Measurements from ENCODE around the gene TET3.

TET3 gene

DNA sequence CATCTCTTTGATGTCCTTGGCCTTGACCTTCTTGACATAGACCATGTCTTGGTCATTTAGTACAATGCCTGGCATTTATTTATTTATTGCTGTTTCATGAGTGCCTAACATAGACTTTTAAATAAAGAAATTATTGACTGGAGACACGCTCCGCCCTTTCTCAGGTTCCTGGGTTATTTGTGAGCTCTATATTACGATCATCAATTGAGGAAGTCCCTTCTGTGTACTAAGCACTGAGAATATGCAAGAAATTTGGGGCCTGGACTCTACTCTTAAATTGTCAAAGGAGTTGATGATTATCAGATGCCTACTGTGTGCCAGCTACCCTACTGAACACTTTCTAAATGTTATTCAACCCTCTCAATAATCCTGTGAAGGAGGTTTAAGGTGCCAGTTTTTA is 19.7 kb upstream of the TET3 start:
- Histone ChIP-seq H3K9me3 (ENCODE audit: control insufficient read depth in 2 of 2, low read length in 2 of 2) (peaks cover 0 to 6% of the 10 kb centered on the region in 2 donors), H3K27me3 (ENCODE audit: control insufficient read depth in 1 of 2, insufficient read depth in 2 of 2, low read length in 2 of 2) (no peaks in the 10 kb centered on the region), H3K9ac (ENCODE audit: low read length in 2 of 2) (no peak overlapping the region), H3K27ac (ENCODE audit: low read length) (no peak overlapping the region), H3K4me3 (ENCODE audit: low read length in 2 of 2) (no peak overlapping the region), H3K4me1 (ENCODE audit: control insufficient read depth, insufficient read depth, low read length) (no peaks in the 10 kb centered on the region), H3K36me3 (ENCODE audit: control insufficient read depth in 2 of 2, insufficient read depth in 2 of 2, low read length in 2 of 2) (no peaks in the 10 kb centered on the region)

DNA sequence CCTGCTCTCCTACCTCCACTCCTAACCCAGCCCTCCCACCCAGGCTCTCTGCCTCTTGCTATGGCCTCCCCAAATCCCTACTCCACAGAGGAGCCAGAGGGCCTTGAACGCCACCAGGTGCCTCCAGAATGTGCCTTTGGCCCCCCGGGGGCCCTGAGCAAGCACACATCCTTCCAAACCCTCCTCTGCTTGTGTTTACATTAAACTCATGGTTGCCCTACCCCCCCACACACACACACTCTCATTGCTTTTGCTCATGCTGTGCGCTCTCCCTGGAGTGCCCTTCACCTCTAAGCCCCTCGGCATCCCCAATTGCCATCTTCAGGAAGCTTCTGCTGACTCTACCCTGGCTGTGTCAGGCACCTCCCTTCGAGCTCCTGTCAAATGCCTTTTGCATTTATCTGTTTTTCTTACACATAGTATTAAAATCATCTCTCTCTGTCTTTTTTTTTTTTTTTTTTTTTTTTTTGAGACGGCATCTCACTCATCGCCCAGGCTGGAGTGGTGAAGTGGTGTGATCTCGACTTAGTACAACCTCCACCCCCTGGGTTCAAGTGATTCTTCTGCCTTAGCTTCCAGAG is 16.3 kb upstream of the TET3 start:
- Histone ChIP-seq H3K9ac (ENCODE audit: low read length in 2 of 2) (no peak overlapping the region), H3K36me3 (ENCODE audit: control insufficient read depth in 2 of 2, insufficient read depth in 2 of 2, low read length in 2 of 2) (no peaks in the 10 kb centered on the region), H3K27me3 (ENCODE audit: control insufficient read depth in 1 of 2, insufficient read depth in 2 of 2, low read length in 2 of 2) (no peaks in the 10 kb centered on the region), H3K9me3 (ENCODE audit: control insufficient read depth in 2 of 2, low read length in 2 of 2) (no peaks in the 10 kb centered on the region), H3K4me3 (ENCODE audit: low read length in 2 of 2) (no peak overlapping the region), H3K27ac (ENCODE audit: low read length) (no peak overlapping the region), H3K4me1 (ENCODE audit: control insufficient read depth, insufficient read depth, low read length) (peaks cover 3% of the 10 kb centered on the region)

DNA sequence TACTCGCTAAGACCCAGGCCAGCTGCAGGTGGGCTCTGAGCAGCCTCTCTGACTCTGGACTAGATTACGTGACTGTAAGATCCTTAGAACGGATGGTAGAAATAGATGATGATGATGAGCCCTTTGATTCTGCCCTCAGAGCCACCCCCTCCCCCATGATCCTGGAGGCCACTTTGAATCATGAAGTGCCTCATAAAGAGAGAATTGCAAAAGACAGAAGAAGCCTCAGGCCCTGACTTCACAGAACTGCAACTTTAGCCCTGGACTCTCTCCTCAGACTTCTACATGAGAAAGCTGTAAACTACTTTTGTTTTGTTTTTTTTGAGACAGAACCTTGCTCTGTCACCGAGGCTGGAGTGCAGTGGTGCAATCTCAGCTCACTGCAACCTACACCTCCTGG is 15.4 kb upstream of the TET3 start:
- no peak overlapping the region for H3K9ac ChIP-seq (ENCODE audit: low read length in 2 of 2)
- no peak overlapping the region for H3K4me3 ChIP-seq (ENCODE audit: low read length in 2 of 2)
- peaks cover 3% of the 10 kb centered on the region for H3K4me1 ChIP-seq (ENCODE audit: control insufficient read depth, insufficient read depth, low read length)
- H3K36me3 ChIP-seq (ENCODE audit: control insufficient read depth in 2 of 2, insufficient read depth in 2 of 2, low read length in 2 of 2): no peaks in the 10 kb centered on the region
- no peaks in the 10 kb centered on the region for H3K9me3 ChIP-seq (ENCODE audit: control insufficient read depth in 2 of 2, low read length in 2 of 2)
- H3K27ac ChIP-seq (ENCODE audit: low read length): no peak overlapping the region
- no peaks in the 10 kb centered on the region for H3K27me3 ChIP-seq (ENCODE audit: control insufficient read depth in 1 of 2, insufficient read depth in 2 of 2, low read length in 2 of 2)

DNA sequence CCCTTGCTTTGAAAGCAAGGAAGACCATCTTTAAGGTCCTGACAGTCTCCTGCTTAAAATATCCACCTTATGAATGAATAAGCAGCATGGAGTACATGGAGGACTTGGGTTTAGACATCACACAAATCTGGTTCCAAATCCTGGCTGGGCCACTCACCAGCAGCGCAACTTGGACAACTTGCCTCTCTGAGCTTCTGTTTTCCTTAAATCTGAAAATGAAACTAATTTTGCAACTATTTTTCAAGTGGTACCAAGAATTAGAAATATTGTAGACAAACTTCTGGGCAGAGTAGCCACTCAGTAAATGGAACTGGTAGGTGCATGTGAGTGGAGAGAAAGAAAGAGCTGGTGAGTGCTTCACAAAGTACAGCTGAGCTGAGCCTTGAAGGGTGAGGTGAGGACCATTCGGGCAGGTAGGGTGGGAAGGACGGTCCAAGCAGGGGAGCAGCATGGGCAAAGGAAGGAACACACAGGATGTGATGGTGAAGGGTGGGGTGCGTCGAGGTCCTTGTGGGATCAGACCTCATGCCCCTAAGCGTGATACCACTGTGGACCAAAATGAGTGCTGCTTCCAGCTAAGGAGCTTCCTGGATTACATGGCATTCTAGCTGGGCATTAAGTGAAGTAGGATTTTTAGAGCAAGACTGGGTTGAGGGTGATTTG is 14.4 kb upstream of the TET3 start:
- H3K36me3 ChIP-seq (ENCODE audit: control insufficient read depth in 2 of 2, insufficient read depth in 2 of 2, low read length in 2 of 2): no peaks in the 10 kb centered on the region
- no peaks in the 10 kb centered on the region for H3K9me3 ChIP-seq (ENCODE audit: control insufficient read depth in 2 of 2, low read length in 2 of 2)
- no peak overlapping the region for H3K27ac ChIP-seq (ENCODE audit: low read length)
- H3K9ac ChIP-seq (ENCODE audit: low read length in 2 of 2): no peak overlapping the region
- peaks cover 3% of the 10 kb centered on the region for H3K4me1 ChIP-seq (ENCODE audit: control insufficient read depth, insufficient read depth, low read length)
- H3K27me3 ChIP-seq (ENCODE audit: control insufficient read depth in 1 of 2, insufficient read depth in 2 of 2, low read length in 2 of 2): no peaks in the 10 kb centered on the region
- H3K4me3 ChIP-seq (ENCODE audit: low read length in 2 of 2): no peak overlapping the region

DNA sequence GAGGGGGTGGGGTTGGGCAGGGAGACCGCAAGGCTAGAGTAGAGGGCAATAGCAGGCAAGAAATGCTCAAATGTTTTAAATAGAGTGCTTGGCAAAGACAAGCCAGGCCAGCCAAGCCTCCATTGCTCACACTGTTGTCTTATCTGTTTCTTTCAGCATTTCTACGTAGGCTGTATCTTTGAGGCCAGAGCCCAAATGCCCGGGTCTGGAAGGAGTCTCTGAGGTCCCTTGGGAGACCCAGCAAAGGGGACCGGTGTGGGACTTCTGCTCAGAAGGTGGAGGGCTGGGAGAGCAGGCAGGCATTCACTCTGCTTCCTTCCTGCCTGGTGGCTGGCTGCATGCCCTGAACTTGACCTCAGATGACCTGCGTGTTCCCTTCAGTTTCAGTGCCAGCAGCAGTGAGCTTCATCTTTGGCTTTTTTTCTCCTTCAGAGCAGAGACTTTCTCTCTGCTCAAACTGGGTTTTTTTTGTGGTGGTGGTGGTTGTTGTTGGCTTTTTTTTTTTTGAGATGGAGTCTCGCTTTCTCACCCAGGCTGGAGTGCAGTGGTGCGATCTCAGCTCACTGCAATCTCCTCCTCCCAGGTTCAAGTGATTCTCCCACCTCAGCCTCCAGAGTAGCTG is 13.7 kb upstream of the TET3 start:
- H3K9ac ChIP-seq (ENCODE audit: low read length in 2 of 2): no peak overlapping the region
- no peak overlapping the region for H3K27ac ChIP-seq (ENCODE audit: low read length)
- H3K27me3 ChIP-seq (ENCODE audit: control insufficient read depth in 1 of 2, insufficient read depth in 2 of 2, low read length in 2 of 2): no peaks in the 10 kb centered on the region
- H3K4me1 ChIP-seq (ENCODE audit: control insufficient read depth, insufficient read depth, low read length): peaks cover 3% of the 10 kb centered on the region
- H3K4me3 ChIP-seq (ENCODE audit: low read length in 2 of 2): no peak overlapping the region
- H3K36me3 ChIP-seq (ENCODE audit: control insufficient read depth in 2 of 2, insufficient read depth in 2 of 2, low read length in 2 of 2): no peaks in the 10 kb centered on the region
- H3K9me3 ChIP-seq (ENCODE audit: control insufficient read depth in 2 of 2, low read length in 2 of 2): no peaks in the 10 kb centered on the region

DNA sequence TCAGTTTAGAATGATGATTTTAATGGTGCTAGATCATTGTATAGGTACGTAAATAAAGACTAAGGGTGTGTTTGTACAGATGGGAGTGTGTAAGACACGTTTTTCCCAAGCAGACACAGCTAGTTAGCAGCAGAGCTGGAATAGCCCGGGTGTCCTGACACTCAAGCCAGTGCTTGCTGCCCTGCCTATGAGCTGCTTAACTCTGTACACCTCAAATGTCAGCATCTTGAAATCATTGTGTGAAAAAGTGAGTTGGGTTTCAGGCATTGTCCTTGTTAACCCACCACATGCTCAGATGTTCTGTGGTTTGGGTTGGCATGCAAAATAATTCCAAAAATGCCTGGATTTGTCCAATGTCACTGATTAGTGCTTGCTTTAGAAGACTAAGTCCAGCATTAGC is 13.0 kb upstream of the TET3 start:
- Histone ChIP-seq H3K4me3 (ENCODE audit: low read length in 2 of 2) (no peak overlapping the region), H3K9me3 (ENCODE audit: control insufficient read depth in 2 of 2, low read length in 2 of 2) (no peaks in the 10 kb centered on the region), H3K9ac (ENCODE audit: low read length in 2 of 2) (no peak overlapping the region), H3K4me1 (ENCODE audit: control insufficient read depth, insufficient read depth, low read length) (peaks cover 3% of the 10 kb centered on the region), H3K27ac (ENCODE audit: low read length) (no peak overlapping the region), H3K36me3 (ENCODE audit: control insufficient read depth in 2 of 2, insufficient read depth in 2 of 2, low read length in 2 of 2) (no peaks in the 10 kb centered on the region), H3K27me3 (ENCODE audit: control insufficient read depth in 1 of 2, insufficient read depth in 2 of 2, low read length in 2 of 2) (no peaks in the 10 kb centered on the region)

DNA sequence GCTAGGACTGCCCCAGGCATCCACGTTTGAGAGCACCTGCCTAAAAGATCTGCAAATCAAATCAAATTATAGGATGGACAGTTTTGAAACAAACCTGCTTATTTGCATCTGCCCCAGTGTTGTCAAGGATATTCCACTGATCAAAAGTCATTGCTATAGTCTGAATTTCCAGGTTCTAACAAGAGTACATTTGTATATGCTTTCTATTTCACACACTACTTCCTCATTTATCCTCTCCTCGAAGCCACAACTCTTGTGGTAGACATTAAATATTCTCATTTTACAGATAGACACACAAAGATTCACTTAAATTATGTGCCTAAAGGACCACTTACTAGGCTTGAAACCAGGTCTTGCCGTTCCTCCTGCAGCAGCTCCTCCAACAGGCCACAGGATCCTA is 11.9 kb upstream of the TET3 start:
- peaks cover 1 to 5% of the 10 kb centered on the region in 2 donors for H3K27me3 ChIP-seq (ENCODE audit: control insufficient read depth in 1 of 2, insufficient read depth in 2 of 2, low read length in 2 of 2)
- no peak overlapping the region for H3K9ac ChIP-seq (ENCODE audit: low read length in 2 of 2)
- H3K36me3 ChIP-seq (ENCODE audit: control insufficient read depth in 2 of 2, insufficient read depth in 2 of 2, low read length in 2 of 2): no peaks in the 10 kb centered on the region
- peaks cover 3% of the 10 kb centered on the region for H3K4me1 ChIP-seq (ENCODE audit: control insufficient read depth, insufficient read depth, low read length)
- no peak overlapping the region for H3K4me3 ChIP-seq (ENCODE audit: low read length in 2 of 2)
- H3K9me3 ChIP-seq (ENCODE audit: control insufficient read depth in 2 of 2, low read length in 2 of 2): no peaks in the 10 kb centered on the region
- H3K27ac ChIP-seq (ENCODE audit: low read length): no peak overlapping the region

DNA sequence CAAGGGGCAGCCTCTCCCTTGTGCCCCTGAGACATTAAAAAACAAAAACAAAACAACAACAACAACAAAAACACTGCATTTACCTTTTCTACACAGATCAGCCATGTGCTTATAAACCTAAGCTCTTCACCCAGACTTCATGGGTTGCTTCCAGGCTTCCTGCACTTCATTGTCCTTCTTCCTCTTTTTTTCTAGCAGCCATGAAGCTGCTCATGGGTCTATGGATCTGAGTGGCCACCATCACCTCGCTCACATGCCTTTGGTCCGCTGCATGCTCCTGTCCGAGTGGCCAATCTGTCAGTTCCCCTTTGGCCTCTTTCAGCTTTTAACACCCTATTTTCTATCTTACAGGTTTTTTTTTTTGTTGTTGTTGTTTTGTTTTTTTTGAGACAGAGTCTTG is 9.0 kb upstream of the TET3 start:
- peaks cover 3% of the 10 kb centered on the region for H3K4me1 ChIP-seq (ENCODE audit: control insufficient read depth, insufficient read depth, low read length)
- no peaks in the 10 kb centered on the region for H3K36me3 ChIP-seq (ENCODE audit: control insufficient read depth in 2 of 2, insufficient read depth in 2 of 2, low read length in 2 of 2)
- no peak overlapping the region for H3K9ac ChIP-seq (ENCODE audit: low read length in 2 of 2)
- no peak overlapping the region for H3K4me3 ChIP-seq (ENCODE audit: low read length in 2 of 2)
- H3K27me3 ChIP-seq (ENCODE audit: control insufficient read depth in 1 of 2, insufficient read depth in 2 of 2, low read length in 2 of 2): peaks cover 8 to 11% of the 10 kb centered on the region in 2 donors
- H3K9me3 ChIP-seq (ENCODE audit: control insufficient read depth in 2 of 2, low read length in 2 of 2): no peaks in the 10 kb centered on the region
- H3K27ac ChIP-seq (ENCODE audit: low read length): no peak overlapping the region

DNA sequence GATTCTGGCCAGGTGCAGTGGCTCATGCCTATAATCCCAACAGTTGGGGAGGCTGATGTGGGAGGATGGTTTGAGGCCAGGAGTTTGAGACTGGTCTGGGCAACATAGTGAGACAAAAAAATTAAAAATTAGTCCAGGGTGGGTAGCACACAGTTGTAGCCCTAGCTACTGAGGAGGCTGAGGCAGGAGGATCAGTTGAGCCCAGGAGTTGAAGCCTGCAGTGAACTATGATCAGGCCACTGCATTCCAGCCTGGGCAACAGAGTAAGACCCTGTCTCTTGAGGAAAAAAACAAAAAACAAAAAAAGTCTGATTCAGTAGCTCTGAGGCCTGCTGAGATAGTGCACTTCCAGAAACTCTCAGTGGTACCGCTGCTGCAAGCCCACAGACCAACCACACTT is 7.9 kb upstream of the TET3 start:
- no peaks in the 10 kb centered on the region for H3K36me3 ChIP-seq (ENCODE audit: control insufficient read depth in 2 of 2, insufficient read depth in 2 of 2, low read length in 2 of 2)
- H3K9ac ChIP-seq (ENCODE audit: low read length in 2 of 2): no peak overlapping the region
- no peak overlapping the region for H3K4me3 ChIP-seq (ENCODE audit: low read length in 2 of 2)
- peaks cover 9 to 11% of the 10 kb centered on the region in 2 donors for H3K27me3 ChIP-seq (ENCODE audit: control insufficient read depth in 1 of 2, insufficient read depth in 2 of 2, low read length in 2 of 2)
- H3K9me3 ChIP-seq (ENCODE audit: control insufficient read depth in 2 of 2, low read length in 2 of 2): no peaks in the 10 kb centered on the region
- no peak overlapping the region for H3K27ac ChIP-seq (ENCODE audit: low read length)
- peaks cover 7% of the 10 kb centered on the region for H3K4me1 ChIP-seq (ENCODE audit: control insufficient read depth, insufficient read depth, low read length)

DNA sequence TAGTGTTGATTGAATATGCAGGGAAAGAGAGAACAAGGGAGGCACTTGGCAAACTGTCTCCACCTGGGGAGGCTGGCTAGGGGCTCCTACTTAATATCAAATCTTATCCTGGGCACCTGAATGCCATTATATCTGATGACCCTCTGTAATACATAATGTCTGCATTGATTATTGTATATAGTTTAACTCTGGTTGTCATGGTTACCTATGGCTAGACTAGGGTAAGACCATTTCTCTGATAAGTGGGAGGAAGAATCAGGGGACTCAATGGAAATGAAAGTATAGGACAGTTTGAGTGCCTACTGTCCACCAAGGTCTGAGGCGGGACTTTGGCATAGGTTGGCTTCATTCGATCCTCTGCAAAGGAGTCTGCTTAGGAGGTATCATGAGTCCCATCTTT is 7.2 kb upstream of the TET3 start:
- no peak overlapping the region for H3K27ac ChIP-seq (ENCODE audit: low read length)
- H3K36me3 ChIP-seq (ENCODE audit: control insufficient read depth in 2 of 2, insufficient read depth in 2 of 2, low read length in 2 of 2): no peaks in the 10 kb centered on the region
- H3K27me3 ChIP-seq (ENCODE audit: control insufficient read depth in 1 of 2, insufficient read depth in 2 of 2, low read length in 2 of 2): peaks cover 9 to 11% of the 10 kb centered on the region in 2 donors
- no peaks in the 10 kb centered on the region for H3K9me3 ChIP-seq (ENCODE audit: control insufficient read depth in 2 of 2, low read length in 2 of 2)
- H3K4me3 ChIP-seq (ENCODE audit: low read length in 2 of 2): no peak overlapping the region
- peaks cover 11% of the 10 kb centered on the region for H3K4me1 ChIP-seq (ENCODE audit: control insufficient read depth, insufficient read depth, low read length)
- H3K9ac ChIP-seq (ENCODE audit: low read length in 2 of 2): no peak overlapping the region

DNA sequence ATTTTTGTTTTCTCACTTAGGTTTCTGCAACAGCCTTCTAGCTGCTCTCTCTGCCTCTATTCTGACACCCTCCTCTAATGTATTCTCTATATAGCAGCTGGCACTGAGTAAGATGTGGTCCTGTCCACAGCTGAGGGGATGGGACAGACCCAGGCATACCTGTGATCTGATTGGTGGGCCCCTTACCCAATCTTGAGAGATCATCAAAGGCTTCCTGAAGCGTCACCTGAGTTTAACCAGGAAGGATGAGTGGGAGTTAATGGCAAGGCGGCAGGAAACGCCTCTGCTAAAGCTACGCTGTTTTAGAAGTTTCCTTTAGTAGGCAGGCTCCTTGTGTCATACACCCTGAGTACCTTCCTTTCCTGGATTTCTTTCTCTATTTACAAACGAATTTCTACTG is 5.7 kb upstream of the TET3 start:
- H3K4me3 ChIP-seq (ENCODE audit: low read length in 2 of 2): no peak overlapping the region
- H3K27me3 ChIP-seq (ENCODE audit: control insufficient read depth in 1 of 2, insufficient read depth in 2 of 2, low read length in 2 of 2): peaks cover 9 to 11% of the 10 kb centered on the region in 2 donors
- H3K36me3 ChIP-seq (ENCODE audit: control insufficient read depth in 2 of 2, insufficient read depth in 2 of 2, low read length in 2 of 2): no peaks in the 10 kb centered on the region
- H3K9ac ChIP-seq (ENCODE audit: low read length in 2 of 2): no peak overlapping the region
- H3K9me3 ChIP-seq (ENCODE audit: control insufficient read depth in 2 of 2, low read length in 2 of 2): no peaks in the 10 kb centered on the region
- H3K4me1 ChIP-seq (ENCODE audit: control insufficient read depth, insufficient read depth, low read length): peaks cover 16% of the 10 kb centered on the region
- H3K27ac ChIP-seq (ENCODE audit: low read length): no peak overlapping the region
